ENCODE measurements around the gene OR4X2. TPM values are rescaled to one million over a fixed set of nuclear protein-coding genes. Genes with fewer than 3 reads are reported as not detected.

Gene OR4X2
- total RNA-seq, 3 donors from 2014 or later = not detected

Other genes with a start within 250 kb of the OR4X2 start
- not detected for gene OR4B1, start 28.3 kb upstream of the OR4X2 start, total RNA-seq
- gene OR4X1, start 18.8 kb downstream of the OR4X2 start, total RNA-seq = not detected
- gene OR4S1, start 61.1 kb downstream of the OR4X2 start, total RNA-seq = not detected
- not detected for gene OR4C3, start 79.8 kb downstream of the OR4X2 start, total RNA-seq
- not detected for gene OR4C5, start 121.4 kb downstream of the OR4X2 start, total RNA-seq
- gene OR4A47, start 243.7 kb downstream of the OR4X2 start, total RNA-seq = not detected

All from activated T-cell treated with anti-CD3 and anti-CD28 coated beads, Interleukin-2, amount 50 U/mL, for 4 hours (primary cell).